ENCODE data around the gene FBXW8. TPM values are rescaled to one million over a fixed set of nuclear protein-coding genes. Genes with fewer than 3 reads are reported as not detected.

Gene FBXW8
- total and polyA plus RNA-seq, 2 donors from 2014 or later = 3.3 to 20.3 TPM

GRCh38 chr12:116891019-116891418, 19.7 kb upstream of the FBXW8 start:
- no peaks in the 10 kb centered on the region for H3K9me3 ChIP-seq (ENCODE audit: control insufficient read depth in 2 of 3, insufficient read depth in 1 of 3, low read length in 3 of 3)
- H3K9ac ChIP-seq (ENCODE audit: low read length in 3 of 3) = no peak overlapping the region
- H3K4me1 ChIP-seq (ENCODE audit: control insufficient read depth in 2 of 3, insufficient read depth in 2 of 3, low read depth in 1 of 3, low read length in 3 of 3) = no peaks in the 10 kb centered on the region
- H3K27me3 ChIP-seq (ENCODE audit: control insufficient read depth, insufficient read depth, low read length) = no peaks in the 10 kb centered on the region
- no peaks in the 10 kb centered on the region for H3K36me3 ChIP-seq (ENCODE audit: control insufficient read depth in 2 of 3, insufficient read depth in 3 of 3, low read length in 3 of 3)
- H3K4me3 ChIP-seq (ENCODE audit: low read length in 3 of 3) = no peak overlapping the region
- intact Hi-C loops (cut with DNase I) = no loop called here
- FAIRE-seq (no peak), DNase-seq (no peak)
- no peak overlapping the region for H3K27ac ChIP-seq (ENCODE audit: low read depth in 2 of 2, low read length in 2 of 2)
- TF ChIP-seq CTCF (IDR thresholded peaks at IDR 0.05; ENCODE audit: borderline replicate concordance, extremely low read depth, insufficient read depth) = no peak

GRCh38 chr12:116892349-116893140, 18.2 kb upstream of the FBXW8 start:
- Histone ChIP-seq H3K9ac (ENCODE audit: low read length in 3 of 3) (no peak overlapping the region), H3K4me1 (ENCODE audit: control insufficient read depth in 2 of 3, insufficient read depth in 2 of 3, low read depth in 1 of 3, low read length in 3 of 3) (no peaks in the 10 kb centered on the region), H3K9me3 (ENCODE audit: control insufficient read depth in 2 of 3, insufficient read depth in 1 of 3, low read length in 3 of 3) (no peaks in the 10 kb centered on the region), H3K27ac (ENCODE audit: low read depth in 2 of 2, low read length in 2 of 2) (no peak overlapping the region), H3K36me3 (ENCODE audit: control insufficient read depth in 2 of 3, insufficient read depth in 3 of 3, low read length in 3 of 3) (no peaks in the 10 kb centered on the region), H3K27me3 (ENCODE audit: control insufficient read depth, insufficient read depth, low read length) (no peaks in the 10 kb centered on the region), H3K4me3 (ENCODE audit: low read length in 3 of 3) (no peak overlapping the region)
- no peak for TF ChIP-seq CTCF (IDR thresholded peaks at IDR 0.05; ENCODE audit: borderline replicate concordance, extremely low read depth, insufficient read depth)
- FAIRE-seq (no peak), DNase-seq (no peak)
- intact Hi-C loops (cut with DNase I) = no loop called here

- H3K36me3 ChIP-seq (ENCODE audit: control insufficient read depth in 2 of 3, insufficient read depth in 3 of 3, low read length in 3 of 3) = no peaks in the 10 kb centered on the region
- H3K9ac ChIP-seq (ENCODE audit: low read length in 3 of 3) = no peak overlapping the region
- no peak for FAIRE-seq
- no peak overlapping the region for H3K27ac ChIP-seq (ENCODE audit: low read depth in 2 of 2, low read length in 2 of 2)
- H3K9me3 ChIP-seq (ENCODE audit: control insufficient read depth in 2 of 3, insufficient read depth in 1 of 3, low read length in 3 of 3) = no peaks in the 10 kb centered on the region
- H3K27me3 ChIP-seq (ENCODE audit: control insufficient read depth, insufficient read depth, low read length) = no peaks in the 10 kb centered on the region
- no peak overlapping the region for H3K4me3 ChIP-seq (ENCODE audit: low read length in 3 of 3)
- H3K4me1 ChIP-seq (ENCODE audit: control insufficient read depth in 2 of 3, insufficient read depth in 2 of 3, low read depth in 1 of 3, low read length in 3 of 3) = no peaks in the 10 kb centered on the region
- DNase-seq = no peak
- intact Hi-C loops (cut with DNase I) = no loop called here
- no peak for TF ChIP-seq CTCF (IDR thresholded peaks at IDR 0.05; ENCODE audit: borderline replicate concordance, extremely low read depth, insufficient read depth)
Measured at GRCh38 chr12:116894913-116895312, 15.8 kb upstream of the FBXW8 start.

Data from kidney (tissue), 14 donors.